ENCODE results near the gene LTC4S.

Gene LTC4S

DNA sequence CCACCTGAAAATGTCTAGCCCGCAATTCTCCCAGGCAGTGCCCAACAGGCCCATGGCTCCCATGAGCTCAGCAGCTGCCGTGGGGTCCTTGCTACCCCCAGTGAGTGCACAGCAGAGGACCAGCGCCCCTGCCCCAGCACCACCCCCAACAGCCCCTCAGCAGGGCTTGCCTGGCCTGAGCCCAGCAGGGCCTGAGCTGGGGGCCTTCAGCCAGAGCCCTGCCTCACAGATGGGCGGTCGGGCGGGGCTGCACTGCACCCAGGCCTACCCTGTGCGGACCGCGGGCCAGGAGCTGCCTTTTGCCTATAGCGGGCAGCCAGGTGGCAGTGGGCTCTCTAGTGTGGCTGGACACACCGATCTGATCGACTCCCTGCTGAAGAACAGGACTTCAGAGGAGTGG lies 19.3 kb upstream of the LTC4S start:
- Histone ChIP-seq H4K20me1 (ENCODE audit: insufficient read depth, low read length) (no peaks in the 10 kb centered on the region), H3K4me2 (ENCODE audit: low read depth, low read length) (no peak overlapping the region), H3K9me2 (replicated peaks; ENCODE audit: insufficient read depth, low read length) (no peaks in the 10 kb centered on the region), H3K4me1 (ENCODE audit: low read length) (no peaks in the 10 kb centered on the region), H3K4me3 (ENCODE audit: low read length) (no peak overlapping the region), H2AFZ (ENCODE audit: low read length) (no peak overlapping the region), H3K9ac (ENCODE audit: low read length) (no peak overlapping the region), H3K36me3 (replicated peaks; ENCODE audit: insufficient read depth, low read length) (no peaks in the 10 kb centered on the region; the same call in 1 of the 2 replicates), H3K9me3 (replicated peaks; ENCODE audit: insufficient read depth, low read length) (no peaks in the 10 kb centered on the region), H3K27ac (ENCODE audit: low read length) (no peak overlapping the region), H3F3A (ENCODE audit: insufficient read depth, low read length) (no peaks in the 10 kb centered on the region), H3K27me3 (replicated peaks; ENCODE audit: insufficient read depth, low read length) (no peaks in the 10 kb centered on the region), H3K79me2 (ENCODE audit: low read length) (no peaks in the 10 kb centered on the region)
- DNase-seq: no peak
- TF ChIP-seq, protein P1, sequence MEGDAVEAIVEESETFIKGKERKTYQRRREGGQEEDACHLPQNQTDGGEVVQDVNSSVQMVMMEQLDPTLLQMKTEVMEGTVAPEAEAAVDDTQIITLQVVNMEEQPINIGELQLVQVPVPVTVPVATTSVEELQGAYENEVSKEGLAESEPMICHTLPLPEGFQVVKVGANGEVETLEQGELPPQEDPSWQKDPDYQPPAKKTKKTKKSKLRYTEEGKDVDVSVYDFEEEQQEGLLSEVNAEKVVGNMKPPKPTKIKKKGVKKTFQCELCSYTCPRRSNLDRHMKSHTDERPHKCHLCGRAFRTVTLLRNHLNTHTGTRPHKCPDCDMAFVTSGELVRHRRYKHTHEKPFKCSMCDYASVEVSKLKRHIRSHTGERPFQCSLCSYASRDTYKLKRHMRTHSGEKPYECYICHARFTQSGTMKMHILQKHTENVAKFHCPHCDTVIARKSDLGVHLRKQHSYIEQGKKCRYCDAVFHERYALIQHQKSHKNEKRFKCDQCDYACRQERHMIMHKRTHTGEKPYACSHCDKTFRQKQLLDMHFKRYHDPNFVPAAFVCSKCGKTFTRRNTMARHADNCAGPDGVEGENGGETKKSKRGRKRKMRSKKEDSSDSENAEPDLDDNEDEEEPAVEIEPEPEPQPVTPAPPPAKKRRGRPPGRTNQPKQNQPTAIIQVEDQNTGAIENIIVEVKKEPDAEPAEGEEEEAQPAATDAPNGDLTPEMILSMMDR (IDR thresholded peaks at IDR 0.05; ENCODE audit: low read length): no peak
- no peak for TF ChIP-seq EZH2phosphoT487 (IDR thresholded peaks at IDR 0.05; ENCODE audit: low read length)
- TF ChIP-seq EZH2 (optimal IDR thresholded peaks at IDR 0.05; ENCODE audit: low read depth, low read length): no peak

GRCh38 chr5:179776411-179776938 lies 17.3 kb upstream of the LTC4S start:
- H3K4me1 ChIP-seq (ENCODE audit: low read length): no peaks in the 10 kb centered on the region
- H3K36me3 ChIP-seq (replicated peaks; ENCODE audit: insufficient read depth, low read length): no peaks in the 10 kb centered on the region
- no peaks in the 10 kb centered on the region for H3K79me2 ChIP-seq (ENCODE audit: low read length)
- no peaks in the 10 kb centered on the region for H3K9me2 ChIP-seq (replicated peaks; ENCODE audit: insufficient read depth, low read length)
- H4K20me1 ChIP-seq (ENCODE audit: insufficient read depth, low read length): no peaks in the 10 kb centered on the region
- no peaks in the 10 kb centered on the region for H3F3A ChIP-seq (ENCODE audit: insufficient read depth, low read length)
- TF ChIP-seq EZH2 (optimal IDR thresholded peaks at IDR 0.05; ENCODE audit: low read depth, low read length) (no peak), EZH2phosphoT487 (IDR thresholded peaks at IDR 0.05; ENCODE audit: low read length) (no peak)
- H3K27me3 ChIP-seq (replicated peaks; ENCODE audit: insufficient read depth, low read length): no peaks in the 10 kb centered on the region
- H3K27ac ChIP-seq (ENCODE audit: low read length): no peak overlapping the region
- no peak overlapping the region for H3K9ac ChIP-seq (ENCODE audit: low read length)
- DNase-seq: no peak
- H2AFZ ChIP-seq (ENCODE audit: low read length): no peak overlapping the region
- H3K9me3 ChIP-seq (replicated peaks; ENCODE audit: insufficient read depth, low read length): no peaks in the 10 kb centered on the region
- H3K4me3 ChIP-seq (ENCODE audit: low read length): no peak overlapping the region
- H3K4me2 ChIP-seq (ENCODE audit: low read depth, low read length): no peak overlapping the region

DNA sequence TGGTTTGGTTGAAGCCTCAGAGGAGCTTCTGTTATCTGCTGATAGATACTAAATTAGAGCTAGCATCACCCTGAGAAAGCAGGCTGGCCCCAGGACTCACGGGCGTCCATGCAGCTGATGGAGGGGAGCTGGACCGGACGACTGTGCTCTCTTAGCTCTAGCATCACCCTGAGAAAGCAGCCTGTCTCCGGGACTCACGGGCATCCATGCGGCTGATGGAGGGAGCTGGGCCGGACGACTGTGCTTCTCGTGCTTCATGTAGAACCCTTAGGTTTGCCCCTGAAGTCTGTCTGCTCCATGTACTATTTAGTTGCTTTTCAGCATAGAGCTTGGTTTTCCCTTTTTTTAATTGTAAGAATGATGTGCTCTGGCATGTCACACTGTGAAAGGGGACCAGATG lies 16.3 kb upstream of the LTC4S start:
- Histone ChIP-seq H3K9ac (ENCODE audit: low read length) (no peak overlapping the region), H3F3A (ENCODE audit: insufficient read depth, low read length) (no peaks in the 10 kb centered on the region), H3K27ac (ENCODE audit: low read length) (no peak overlapping the region), H3K9me3 (replicated peaks; ENCODE audit: insufficient read depth, low read length) (no peaks in the 10 kb centered on the region), H3K4me3 (ENCODE audit: low read length) (no peak overlapping the region), H3K4me1 (ENCODE audit: low read length) (no peaks in the 10 kb centered on the region), H3K4me2 (ENCODE audit: low read depth, low read length) (no peak overlapping the region), H3K79me2 (ENCODE audit: low read length) (no peaks in the 10 kb centered on the region), H2AFZ (ENCODE audit: low read length) (no peak overlapping the region), H3K9me2 (replicated peaks; ENCODE audit: insufficient read depth, low read length) (no peaks in the 10 kb centered on the region), H4K20me1 (ENCODE audit: insufficient read depth, low read length) (no peaks in the 10 kb centered on the region), H3K36me3 (replicated peaks; ENCODE audit: insufficient read depth, low read length) (no peaks in the 10 kb centered on the region), H3K27me3 (replicated peaks; ENCODE audit: insufficient read depth, low read length) (no peaks in the 10 kb centered on the region)
- TF ChIP-seq EZH2phosphoT487 (IDR thresholded peaks at IDR 0.05; ENCODE audit: low read length) (no peak), EZH2 (optimal IDR thresholded peaks at IDR 0.05; ENCODE audit: low read depth, low read length) (no peak)
- TF ChIP-seq, protein P1 (IDR thresholded peaks at IDR 0.05; ENCODE audit: low read length): no peak
- no peak for DNase-seq

GRCh38 chr5:179777909-179778308 lies 15.9 kb upstream of the LTC4S start:
- no peaks in the 10 kb centered on the region for H3K27me3 ChIP-seq (replicated peaks; ENCODE audit: insufficient read depth, low read length)
- TF ChIP-seq EZH2phosphoT487 (IDR thresholded peaks at IDR 0.05; ENCODE audit: low read length) (no peak), EZH2 (optimal IDR thresholded peaks at IDR 0.05; ENCODE audit: low read depth, low read length) (no peak)
- TF ChIP-seq, protein P1 (IDR thresholded peaks at IDR 0.05; ENCODE audit: low read length): no peak
- DNase-seq: no peak
- no peaks in the 10 kb centered on the region for H3K36me3 ChIP-seq (replicated peaks; ENCODE audit: insufficient read depth, low read length)
- no peak overlapping the region for H3K9ac ChIP-seq (ENCODE audit: low read length)
- no peak overlapping the region for H2AFZ ChIP-seq (ENCODE audit: low read length)
- no peaks in the 10 kb centered on the region for H3K79me2 ChIP-seq (ENCODE audit: low read length)
- no peaks in the 10 kb centered on the region for H4K20me1 ChIP-seq (ENCODE audit: insufficient read depth, low read length)
- H3K4me3 ChIP-seq (ENCODE audit: low read length): no peak overlapping the region
- H3F3A ChIP-seq (ENCODE audit: insufficient read depth, low read length): no peaks in the 10 kb centered on the region
- H3K9me2 ChIP-seq (replicated peaks; ENCODE audit: insufficient read depth, low read length): no peaks in the 10 kb centered on the region
- H3K9me3 ChIP-seq (replicated peaks; ENCODE audit: insufficient read depth, low read length): no peaks in the 10 kb centered on the region
- no peak overlapping the region for H3K4me2 ChIP-seq (ENCODE audit: low read depth, low read length)
- H3K4me1 ChIP-seq (ENCODE audit: low read length): no peaks in the 10 kb centered on the region
- no peak overlapping the region for H3K27ac ChIP-seq (ENCODE audit: low read length)

Measured in MM.1S (cell line).